Neural progenitor cell (in vitro differentiated cells): Measurements from ENCODE around the gene ACTR5. TPM values are rescaled to one million over a fixed set of nuclear protein-coding genes. Genes with fewer than 3 reads are reported as not detected.

Experiments
- DNase-seq: peaks from one replicate; pipeline ENCODE4 v3.0.0-alpha.2; 2016; ENCODE audit warnings: low spot score
- H2AFZ ChIP-seq: fragments of 200-600 bp; sonication (generic); replicated peaks from 2 replicates; pipeline ENCODE4 v1.6.1; 2016; ENCODE audit warnings: antibody characterized with exemption
- H3F3A ChIP-seq: fragments of 200-600 bp; sonication (generic); 2 replicates; pipeline ENCODE4 v1.6.1; 2016; ENCODE audit warnings: antibody characterized with exemption, low read depth
- H3K27ac ChIP-seq: fragments of 200-600 bp; sonication (generic); 2 replicates; pipeline ENCODE4 v1.5.1; 2016; ENCODE audit warnings: mild to moderate bottlenecking
- H3K27me3 ChIP-seq: fragments of 200-600 bp; sonication (generic); 2 replicates; pipeline ENCODE4 v1.6.1; 2016; ENCODE audit warnings: mild to moderate bottlenecking, moderate library complexity
- H3K36me3 ChIP-seq: fragments of 200-600 bp; sonication (generic); 2 replicates; pipeline ENCODE4 v1.5.1; 2016
- H3K4me1 ChIP-seq: fragments of 200-600 bp; sonication (generic); 2 replicates; pipeline ENCODE4 v1.6.1; 2016; ENCODE audit warnings: mixed run types
- H3K4me2 ChIP-seq: fragments of 200-600 bp; sonication (generic); 2 replicates; pipeline ENCODE4 v1.6.1; 2016
- H3K4me3 ChIP-seq: fragments of 200-600 bp; sonication (generic); 2 replicates; pipeline ENCODE4 v1.5.1; 2016
- H3K79me2 ChIP-seq: fragments of 200-600 bp; sonication (generic); 2 replicates; pipeline ENCODE4 v1.6.1; 2016; ENCODE audit warnings: low read depth
- H3K9ac ChIP-seq: fragments of 200-600 bp; sonication (generic); 2 replicates; pipeline ENCODE4 v1.6.1; 2016
- H3K9me3 ChIP-seq: fragments of 200-600 bp; sonication (generic); 2 replicates; pipeline ENCODE4 v1.5.1; 2016; ENCODE audit warnings: low read depth
- H4K20me1 ChIP-seq: fragments of 200-600 bp; sonication (generic); 2 replicates; pipeline ENCODE4 v1.6.1; 2016; ENCODE audit warnings: low read depth
- H3K27ac Mint-ChIP-seq: 3 replicates; pipeline ENCODE4 v1.8.0; 2021; ENCODE audit warnings: mixed read lengths
- H3K27me3 Mint-ChIP-seq: 2 replicates; pipeline ENCODE4 v1.8.0; 2022; ENCODE audit warnings: low read depth, mild to moderate bottlenecking, inconsistent platforms, moderate library complexity, mixed read lengths; ENCODE audit not compliant: insufficient read depth
- H3K36me3 Mint-ChIP-seq: 3 replicates; pipeline ENCODE4 v1.8.0; 2021; ENCODE audit warnings: mixed read lengths
- H3K4me1 Mint-ChIP-seq: 3 replicates; pipeline ENCODE4 v1.8.0; 2021; ENCODE audit warnings: mixed read lengths
- H3K4me3 Mint-ChIP-seq: 3 replicates; pipeline ENCODE4 v1.8.0; 2021; ENCODE audit warnings: mild to moderate bottlenecking, moderate library complexity, mixed read lengths
- H3K9me3 Mint-ChIP-seq: 3 replicates; pipeline ENCODE4 v1.8.0; 2020; ENCODE audit warnings: mixed read lengths
- CTCF ChIP-seq: fragments of 200-600 bp; sonication (generic); IDR thresholded peaks from 2 replicates; pipeline ENCODE4 v1.5.1; 2017; ENCODE audit warnings: antibody characterized with exemption, mild to moderate bottlenecking
- EZH2 ChIP-seq: fragments of 200-600 bp; sonication (generic); IDR thresholded peaks from 2 replicates; pipeline ENCODE4 v1.6.1; 2017; ENCODE audit warnings: antibody characterized with exemption, mild to moderate bottlenecking, moderate library complexity
- EZH2phosphoT487 ChIP-seq: fragments of 200-600 bp; sonication (generic); IDR thresholded peaks from 2 replicates; pipeline ENCODE4 v1.6.1; 2017; ENCODE audit warnings: antibody characterized with exemption
- total RNA-seq: library from RNA; depleted of rRNA; stranded (reverse); fragments of >200 nt; gene quantifications from 2 replicates; pipeline ENCODE4 v1.2.3, GENCODE V29; 2015; ENCODE audit warnings: low replicate concordance

The ACTR5 gene
- total RNA-seq, 1 donor from 2014 or later, result 9.2 TPM

GRCh38 chr20:38770970-38771369, 22.7 kb downstream of the ACTR5 start:
- Histone ChIP-seq H3K36me3 (peaks cover 10% of the 10 kb centered on the region), H3K79me2 (no peaks in the 10 kb centered on the region), H3K27me3 (no peaks in the 10 kb centered on the region), H4K20me1 (no peaks in the 10 kb centered on the region), H2AFZ (no peak overlapping the region), H3K9ac (no peak overlapping the region), H3F3A (no peaks in the 10 kb centered on the region), H3K4me2 (no peak overlapping the region), H3K4me1 (no peaks in the 10 kb centered on the region), H3K9me3 (peaks cover 6% of the 10 kb centered on the region), H3K4me3 (no peak overlapping the region), H3K27ac (no peak overlapping the region)
- Mint-ChIP-seq H3K27ac (no peak overlapping the region), H3K4me3 (no peak overlapping the region), H3K27me3 (no peaks in the 10 kb centered on the region), H3K9me3 (peaks cover 12% of the 10 kb centered on the region), H3K36me3 (peaks cover 50% of the 10 kb centered on the region), H3K4me1 (no peaks in the 10 kb centered on the region)
- TF ChIP-seq EZH2phosphoT487 (no peak), CTCF (no peak), EZH2 (no peak)
- DNase-seq, result no peak

- Histone ChIP-seq H3K9ac (no peak overlapping the region), H3K9me3 (peaks cover 6% of the 10 kb centered on the region), H3K4me3 (no peak overlapping the region), H3F3A (no peaks in the 10 kb centered on the region), H3K79me2 (no peaks in the 10 kb centered on the region), H3K27me3 (no peaks in the 10 kb centered on the region), H2AFZ (no peak overlapping the region), H3K36me3 (peaks cover 10% of the 10 kb centered on the region), H3K4me2 (no peak overlapping the region), H3K4me1 (no peaks in the 10 kb centered on the region), H3K27ac (no peak overlapping the region), H4K20me1 (no peaks in the 10 kb centered on the region)
- Mint-ChIP-seq H3K4me3 (no peak overlapping the region), H3K4me1 (no peaks in the 10 kb centered on the region), H3K36me3 (peaks cover 51% of the 10 kb centered on the region), H3K9me3 (peaks cover 12% of the 10 kb centered on the region), H3K27ac (no peak overlapping the region), H3K27me3 (no peaks in the 10 kb centered on the region)
- no peak for DNase-seq
- TF ChIP-seq CTCF, result no peak
- no peak for TF ChIP-seq EZH2phosphoT487
- no peak for TF ChIP-seq EZH2
Observed at GRCh38 chr20:38771621-38772020, 23.4 kb downstream of the ACTR5 start.

GRCh38 chr20:38774167-38774566, 25.9 kb downstream of the ACTR5 start:
- no peak overlapping the region for H3K9ac ChIP-seq
- DNase-seq, result no peak
- Mint-ChIP-seq H3K4me3 (no peak overlapping the region), H3K9me3 (peaks cover 12% of the 10 kb centered on the region), H3K27ac (no peak overlapping the region), H3K27me3 (no peaks in the 10 kb centered on the region), H3K36me3 (peaks cover 43% of the 10 kb centered on the region), H3K4me1 (peaks cover 5% of the 10 kb centered on the region)
- H3K4me3 ChIP-seq, result no peak overlapping the region
- H3K27ac ChIP-seq, result no peak overlapping the region
- no peaks in the 10 kb centered on the region for H3K4me1 ChIP-seq
- no peaks in the 10 kb centered on the region for H3K79me2 ChIP-seq
- no peak for TF ChIP-seq CTCF
- TF ChIP-seq EZH2, result no peak
- no peak for TF ChIP-seq EZH2phosphoT487
- H3K4me2 ChIP-seq, result no peak overlapping the region
- peaks cover 6% of the 10 kb centered on the region for H3K9me3 ChIP-seq
- H3K36me3 ChIP-seq, result peaks cover 10% of the 10 kb centered on the region
- no peak overlapping the region for H2AFZ ChIP-seq
- H3F3A ChIP-seq, result peaks cover 5% of the 10 kb centered on the region
- H4K20me1 ChIP-seq, result no peaks in the 10 kb centered on the region
- no peaks in the 10 kb centered on the region for H3K27me3 ChIP-seq
